GM12878 (cell line): ENCODE data around the gene NLGN1. TPM values are rescaled to one million over a fixed set of nuclear protein-coding genes. Genes with fewer than 3 reads are reported as not detected.

Experiments used
- ATAC-seq: fragments of 200-7000 bp; cut with Tn5 transposase; 3 replicates; pipeline ENCODE4 v1.9.1; 2020; ENCODE audit warnings: mild to moderate bottlenecking, moderate library complexity
- BruUV-seq: library from RNA; stranded (reverse); fragments of 400-500 nt; replicated peaks from 2 replicates; lab custom pipeline; 2021; lab: Mats Ljungman, UMichigan
- CTCF ChIA-PET: fragments of 300-600 bp; sonication (Branson Sonifier 250); formaldehyde crosslinking; extraction: SDS; loops from one replicate; lab custom pipeline; 2021; ENCODE audit warnings: inconsistent platforms; lab: Yijun Ruan, JAX
- POLR2A ChIA-PET: fragments of 350-600 bp; formaldehyde crosslinking; extraction: SDS; loops from one replicate; lab custom pipeline; 2021; ENCODE audit warnings: inconsistent platforms; lab: Charles Lee
- RAD21 ChIA-PET: fragments of 300-600 bp; sonication (Branson Sonifier 250); formaldehyde crosslinking; loops from one replicate; lab custom pipeline; 2023; ENCODE audit warnings: antibody characterized with exemption; ENCODE audit not compliant: unreplicated experiment; lab: Charles Lee
- SMC1A ChIA-PET: fragments of 300-600 bp; sonication (Branson Sonifier 250); formaldehyde crosslinking; loops from one replicate; lab custom pipeline; 2023; ENCODE audit not compliant: unreplicated experiment, uncharacterized antibody; lab: Charles Lee
- DNase-seq: peaks from one replicate; pipeline ENCODE4 v3.0.0-alpha.2; 2011; ENCODE audit warnings: low read depth, low spot score
- FAIRE-seq: peaks from 3 replicates; lab custom pipeline; 2011; peaks lifted over from hg19 to GRCh38; lab: Jason Lieb, UNC
- H2AFZ ChIP-seq: 2 replicates; pipeline ENCODE4 v1.6.0; 2011; ENCODE audit warnings: low read depth, low read length, control low read depth; ENCODE audit not compliant: control insufficient read depth
- H3K27ac ChIP-seq: 2 replicates; pipeline ENCODE4 v1.5.1; 2011; ENCODE audit warnings: control low read depth; ENCODE audit not compliant: control insufficient read depth, insufficient read depth
- H3K27me3 ChIP-seq, 2 experiments: replicated peaks in 1 of 2; 2 replicates each; pipeline versions ENCODE4 v1.6.0 to v1.6.1; 2011; ENCODE audit warnings: low read length in 1 of 2; ENCODE audit not compliant: control insufficient read depth in 2 of 2, insufficient read depth in 2 of 2
- H3K36me3 ChIP-seq, 2 experiments: 2 replicates each; pipeline ENCODE4 v1.5.1; 2011; ENCODE audit warnings: low read length in 1 of 2; ENCODE audit not compliant: control insufficient read depth in 2 of 2, insufficient read depth in 2 of 2
- H3K4me1 ChIP-seq: 2 replicates; pipeline ENCODE4 v1.6.1; 2011; ENCODE audit warnings: mild to moderate bottlenecking, low read length, moderate library complexity, mixed read lengths; ENCODE audit not compliant: control insufficient read depth, insufficient read depth
- H3K4me2 ChIP-seq: 2 replicates; pipeline ENCODE4 v1.6.0; 2011; ENCODE audit warnings: control low read depth; ENCODE audit not compliant: control insufficient read depth, insufficient read depth
- H3K4me3 ChIP-seq: fragments of 200-600 bp; sonication (generic); 2 replicates; pipeline ENCODE4 v1.5.1; 2016
- H3K79me2 ChIP-seq: 2 replicates; pipeline ENCODE4 v1.6.0; 2011; ENCODE audit warnings: low read length; ENCODE audit not compliant: control insufficient read depth, insufficient read depth
- H3K9ac ChIP-seq: 2 replicates; pipeline ENCODE4 v1.8.0; 2011; ENCODE audit warnings: low read length, control low read depth, mixed read lengths; ENCODE audit not compliant: control insufficient read depth, insufficient read depth
- H3K9me3 ChIP-seq: replicated peaks from 3 replicates; pipeline ENCODE4 v1.5.1; 2011; ENCODE audit warnings: mild to moderate bottlenecking, low read length; ENCODE audit not compliant: control insufficient read depth, insufficient read depth
- H4K20me1 ChIP-seq: 2 replicates; pipeline ENCODE4 v1.6.0; 2011; ENCODE audit not compliant: control insufficient read depth, insufficient read depth
- ASH2L ChIP-seq: fragments of 300-600, 200-600 bp; sonication (generic); IDR thresholded peaks from 2 replicates; pipeline ENCODE4 v1.6.1; 2017; ENCODE audit warnings: low read depth, mild to moderate bottlenecking, borderline replicate concordance
- BHLHE40 ChIP-seq, 2 experiments: fragments of 450-650 bp in 1 of 2; IDR thresholded peaks; 2 replicates each; pipeline ENCODE4 v1.6.1; 2011 to 2017; ENCODE audit warnings: low read depth in 2 of 2, borderline replicate concordance in 1 of 2, improper control_type of control experiment in 1 of 2, low read length in 1 of 2, mild to moderate bottlenecking in 1 of 2
- CBFB ChIP-seq: IDR thresholded peaks from 2 replicates; pipeline ENCODE4 v1.6.1; 2016; ENCODE audit warnings: antibody characterized with exemption, low read depth
- CREB1 ChIP-seq: IDR thresholded peaks from 2 replicates; pipeline ENCODE4 v1.6.1; 2012; ENCODE audit warnings: low read depth, mild to moderate bottlenecking, inconsistent platforms
- HCFC1 ChIP-seq: fragments of 150-350 bp; IDR thresholded peaks from 2 replicates; pipeline ENCODE4 v1.6.1; 2014; ENCODE audit warnings: low read length
- WRNIP1 ChIP-seq: IDR thresholded peaks from 2 replicates; pipeline ENCODE4 v1.6.1; 2011; ENCODE audit warnings: low read depth, low read length, improper control_type of control experiment, borderline replicate concordance
- ZNF207 ChIP-seq: fragments of 450-650 bp; IDR thresholded peaks from 2 replicates; pipeline ENCODE4 v1.6.1; 2014; ENCODE audit warnings: antibody characterized with exemption, mild to moderate bottlenecking, borderline replicate concordance
- ZZZ3 ChIP-seq: IDR thresholded peaks from 2 replicates; pipeline ENCODE4 v1.6.1; 2011; ENCODE audit warnings: low read depth; ENCODE audit not compliant: control insufficient read depth, insufficient read length
- WGBS: methylation state at CpG from one replicate; pipeline ENCODE4 v1.1.6; 2016; ENCODE audit warnings: low lambda C conversion rate; ENCODE audit not compliant: insufficient replicate concordance, insufficient coverage; ENCODE audit errors: missing lambda C conversion rate; 5-methylcytosine and 5-hydroxymethylcytosine counted together
- in situ Hi-C: fragments of 300-500 bp; cut with MboI; formaldehyde crosslinking; loops from 9 replicates; pipeline ENCODE4 v1.14.3; 2018; ENCODE audit warnings: mixed read lengths
- intact Hi-C: fragments of 100-400 bp; cut with micrococcal nuclease; formaldehyde crosslinking; loops from one replicate; pipeline ENCODE4 v1.14.2; 2022; ENCODE audit not compliant: unreplicated experiment
- polyA plus RNA-seq, 11 experiments: library from polyadenylated mRNA; depleted of rRNA in 4 of 11; unstranded in 6 of 11; stranded (reverse) in 5 of 11; fragments of >200 nt; fragmentation: Nextera tagmentation in 4 of 11; fragmentation: Illumina TruSeq in 1 of 11; extraction: Ambion mirVana in 4 of 11; extraction: Trizol in 1 of 11; gene quantifications; 1 replicate in 1 of 11; 2 replicates in 10 of 11; pipeline versions ENCODE4 v1.2.1 to v1.2.3, GENCODE V29; 2011 to 2016; ENCODE audit warnings: inconsistent platforms in 2 of 11, missing spikeins in 2 of 11, low read depth in 1 of 11
- total RNA-seq, 4 experiments: library from RNA; depleted of rRNA in 3 of 4; stranded (reverse); fragments of >200 nt in 3 of 4; fragmentation: Illumina TruSeq in 1 of 4; extraction: Trizol in 1 of 4; gene quantifications; 2 replicates each; pipeline versions ENCODE4 v1.2.1 to v1.2.3, GENCODE V29; 2013 to 2021
- TF ChIP-seq, protein P1 (sequence below): IDR thresholded peaks from 2 replicates; pipeline ENCODE4 v1.6.1; 2012; ENCODE audit warnings: low read depth, low read length, improper control_type of control experiment

Gene NLGN1
- total and polyA plus RNA-seq, 10 of the 15 experiments (the other 5 are each of a cell fraction or from before 2014, with no cell fraction given), result not detected

GRCh38 chr3:173921732-173922131 lies 524.2 kb downstream of the NLGN1 start (continued):
- TF ChIP-seq WRNIP1 (no peak), ZZZ3 (no peak), BHLHE40 (IDR thresholded peaks at IDR 0.05; ENCODE audit: borderline replicate concordance in 1 of 2, low read depth in 2 of 2, low read length in 1 of 2) (no peak)
- TF ChIP-seq, all 136 proteins: peak for 0

- RAD21 ChIA-PET, result no interaction called here
- in situ Hi-C loops, result no loop called here
These were observed 525.7 kb downstream of the NLGN1 start for GRCh38 chr3:173923204-173923603.

More at GRCh38 chr3:173923204-173923603, 525.7 kb downstream of the NLGN1 start:
- ChIA-PET CTCF (no interaction called here), SMC1A (no interaction called here), POLR2A (no interaction called here)
- no peaks in the 10 kb centered on the region for H3K27me3 ChIP-seq
- ATAC-seq, result no peak
- H3K27ac ChIP-seq, result no peak overlapping the region
- no peaks in the 10 kb centered on the region for H3K79me2 ChIP-seq
- H2AFZ ChIP-seq, result no peak overlapping the region
- no peak overlapping the region for H3K9ac ChIP-seq
- no peaks in the 10 kb centered on the region for H3K36me3 ChIP-seq
- H3K9me3 ChIP-seq, result no peaks in the 10 kb centered on the region
- DNase-seq, result no peak
- no peak overlapping the region for H3K4me2 ChIP-seq
- no peaks in the 10 kb centered on the region for H4K20me1 ChIP-seq
- BruUV-seq, result no TSS peak
- FAIRE-seq, result no peak
- TF ChIP-seq CREB1 (no peak), ZNF207 (no peak), ASH2L (no peak), CBFB (no peak), HCFC1 (no peak)
- TF ChIP-seq, protein P1, sequence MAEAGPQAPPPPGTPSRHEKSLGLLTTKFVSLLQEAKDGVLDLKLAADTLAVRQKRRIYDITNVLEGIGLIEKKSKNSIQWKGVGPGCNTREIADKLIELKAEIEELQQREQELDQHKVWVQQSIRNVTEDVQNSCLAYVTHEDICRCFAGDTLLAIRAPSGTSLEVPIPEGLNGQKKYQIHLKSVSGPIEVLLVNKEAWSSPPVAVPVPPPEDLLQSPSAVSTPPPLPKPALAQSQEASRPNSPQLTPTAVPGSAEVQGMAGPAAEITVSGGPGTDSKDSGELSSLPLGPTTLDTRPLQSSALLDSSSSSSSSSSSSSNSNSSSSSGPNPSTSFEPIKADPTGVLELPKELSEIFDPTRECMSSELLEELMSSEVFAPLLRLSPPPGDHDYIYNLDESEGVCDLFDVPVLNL, result no peak
- WGBS, result 50% methylated on average over 1 of the region's 1 CpG
- intact Hi-C loops, result no loop called here
- no peaks in the 10 kb centered on the region for H3K4me1 ChIP-seq
- no peak overlapping the region for H3K4me3 ChIP-seq
